ENCODE measurements around the gene ALS2CL.

- TF ChIP-seq POLR2A (IDR thresholded peaks at IDR 0.05), result no peak
- no peak for TF ChIP-seq POLR2AphosphoS5 (IDR thresholded peaks at IDR 0.05)
- TF ChIP-seq, protein P1, sequence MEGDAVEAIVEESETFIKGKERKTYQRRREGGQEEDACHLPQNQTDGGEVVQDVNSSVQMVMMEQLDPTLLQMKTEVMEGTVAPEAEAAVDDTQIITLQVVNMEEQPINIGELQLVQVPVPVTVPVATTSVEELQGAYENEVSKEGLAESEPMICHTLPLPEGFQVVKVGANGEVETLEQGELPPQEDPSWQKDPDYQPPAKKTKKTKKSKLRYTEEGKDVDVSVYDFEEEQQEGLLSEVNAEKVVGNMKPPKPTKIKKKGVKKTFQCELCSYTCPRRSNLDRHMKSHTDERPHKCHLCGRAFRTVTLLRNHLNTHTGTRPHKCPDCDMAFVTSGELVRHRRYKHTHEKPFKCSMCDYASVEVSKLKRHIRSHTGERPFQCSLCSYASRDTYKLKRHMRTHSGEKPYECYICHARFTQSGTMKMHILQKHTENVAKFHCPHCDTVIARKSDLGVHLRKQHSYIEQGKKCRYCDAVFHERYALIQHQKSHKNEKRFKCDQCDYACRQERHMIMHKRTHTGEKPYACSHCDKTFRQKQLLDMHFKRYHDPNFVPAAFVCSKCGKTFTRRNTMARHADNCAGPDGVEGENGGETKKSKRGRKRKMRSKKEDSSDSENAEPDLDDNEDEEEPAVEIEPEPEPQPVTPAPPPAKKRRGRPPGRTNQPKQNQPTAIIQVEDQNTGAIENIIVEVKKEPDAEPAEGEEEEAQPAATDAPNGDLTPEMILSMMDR (IDR thresholded peaks at IDR 0.05), result peak in 1 of 4 experiments; percentile 3
- TF ChIP-seq EP300 (IDR thresholded peaks at IDR 0.05), result no peak
Observed at GRCh38 chr3:46695177-46695961, 1.9 kb upstream of the ALS2CL start.

Data from gastroesophageal sphincter (tissue), 3 donors.